Endothelial cell of umbilical vein (primary cell): Measurements from ENCODE around the gene BTBD10. TPM values are rescaled to one million over a fixed set of nuclear protein-coding genes. Genes with fewer than 3 reads are reported as not detected.

Experiments
- BruUV-seq: library from RNA; stranded (reverse); fragments of 400-500 nt; replicated peaks from 2 replicates; lab custom pipeline; 2021; lab: Mats Ljungman, UMichigan
- CTCF ChIA-PET: fragments of 300-600, 350-600 bp; sonication (Branson Sonifier 250); formaldehyde crosslinking; loops from one replicate; lab custom pipeline; 2021; ENCODE audit warnings: antibody characterized with exemption, inconsistent platforms; lab: Charles Lee
- POLR2A ChIA-PET: fragments of 300-600, 350-600 bp; sonication (Branson Sonifier 250); formaldehyde crosslinking; loops from one replicate; lab custom pipeline; 2021; ENCODE audit warnings: antibody characterized with exemption, inconsistent platforms; lab: Charles Lee
- DNase-seq: peaks from one replicate; pipeline ENCODE4 v3.0.0-alpha.2; 2011; ENCODE audit warnings: low read depth, low spot score
- FAIRE-seq: peaks from 2 replicates; lab custom pipeline; 2011; peaks lifted over from hg19 to GRCh38; lab: Jason Lieb, UNC
- H2AFZ ChIP-seq: 2 replicates; pipeline ENCODE4 v1.6.0; 2012; ENCODE audit warnings: low read depth, low read length, control low read depth, inconsistent platforms
- H3K27ac ChIP-seq: 2 replicates; pipeline ENCODE4 v1.5.1; 2011; ENCODE audit warnings: low read depth, mild to moderate bottlenecking, control low read depth, low read length, moderate library complexity; ENCODE audit not compliant: insufficient read depth
- H3K27me3 ChIP-seq, 2 experiments: 2 replicates each; pipeline versions ENCODE4 v1.6.0 to v1.6.1; 2011; ENCODE audit warnings: low read length in 2 of 2, mixed read lengths in 1 of 2; ENCODE audit not compliant: control insufficient read depth in 2 of 2, insufficient read depth in 2 of 2
- H3K36me3 ChIP-seq, 2 experiments: 2 replicates in 1 of 2; 3 replicates in 1 of 2; pipeline ENCODE4 v1.5.1; 2011; ENCODE audit warnings: low read length in 2 of 2, mild to moderate bottlenecking in 1 of 2, moderate library complexity in 1 of 2; ENCODE audit not compliant: control insufficient read depth in 2 of 2, insufficient read depth in 2 of 2; ENCODE audit errors: extremely low read depth in 1 of 2
- H3K4me1 ChIP-seq: 3 replicates; pipeline ENCODE4 v1.5.1; 2011; ENCODE audit warnings: mild to moderate bottlenecking, low read length; ENCODE audit not compliant: control insufficient read depth, insufficient read depth; ENCODE audit errors: extremely low read depth
- H3K4me2 ChIP-seq: 2 replicates; pipeline ENCODE4 v1.6.1; 2011; ENCODE audit warnings: low read length, control low read depth, mixed read lengths; ENCODE audit not compliant: insufficient read depth
- H3K4me3 ChIP-seq, 3 experiments: fragments of 200-600 bp in 1 of 3; sonication (generic), shearing (Covaris generic) in 1 of 3; replicated peaks in 1 of 3; 2 replicates each; pipeline ENCODE4 v1.5.1; 2011 to 2016; ENCODE audit warnings: control low read depth in 3 of 3, low read length in 3 of 3, mild to moderate bottlenecking in 2 of 3, inconsistent platforms in 1 of 3, low read depth in 1 of 3, moderate library complexity in 1 of 3; ENCODE audit not compliant: insufficient read depth in 1 of 3
- H3K79me2 ChIP-seq: 2 replicates; pipeline ENCODE4 v1.6.0; 2012; ENCODE audit warnings: low read length, inconsistent platforms; ENCODE audit not compliant: control insufficient read depth, insufficient read depth
- H3K9ac ChIP-seq: replicated peaks from 2 replicates; pipeline ENCODE3; 2011; ENCODE audit warnings: low read length, control low read depth; ENCODE audit not compliant: insufficient read depth; ENCODE audit errors: extremely low read depth
- H3K9me1 ChIP-seq: replicated peaks from 3 replicates; pipeline ENCODE4 v1.6.0; 2011; ENCODE audit warnings: mild to moderate bottlenecking, low read length; ENCODE audit not compliant: control insufficient read depth, insufficient read depth; ENCODE audit errors: extremely low read depth
- H3K9me3 ChIP-seq: replicated peaks from 2 replicates; pipeline ENCODE4 v1.5.1; 2012; ENCODE audit warnings: low read length, inconsistent platforms; ENCODE audit not compliant: control insufficient read depth, insufficient read depth
- H4K20me1 ChIP-seq: replicated peaks from 2 replicates; pipeline ENCODE3; 2011; ENCODE audit warnings: mild to moderate bottlenecking, low read length; ENCODE audit not compliant: control insufficient read depth, insufficient read depth; ENCODE audit errors: extremely low read depth
- CTCF ChIP-seq, 2 donors: IDR thresholded peaks; 1 replicate in 1 of 2; 2 replicates in 1 of 2; pipeline ENCODE4 v1.5.1; 2011; ENCODE audit warnings: low read length in 2 of 2, mild to moderate bottlenecking in 2 of 2, moderate library complexity in 2 of 2, control low read depth in 1 of 2, inconsistent platforms in 1 of 2, low read depth in 1 of 2; ENCODE audit not compliant: insufficient read depth in 1 of 2; ENCODE audit errors: extremely low read depth in 1 of 2
- EZH2 ChIP-seq: IDR thresholded peaks from 2 replicates; pipeline ENCODE4 v1.6.1; 2012; ENCODE audit warnings: borderline replicate concordance, low read depth, mild to moderate bottlenecking, moderate library complexity, low read length, inconsistent platforms; ENCODE audit not compliant: severe bottlenecking
- FOS ChIP-seq: IDR thresholded peaks from 2 replicates; pipeline ENCODE4 v1.6.1; 2011; ENCODE audit warnings: mild to moderate bottlenecking, low read length, moderate library complexity, borderline replicate concordance; ENCODE audit not compliant: insufficient read depth
- GATA2 ChIP-seq: IDR thresholded peaks from 2 replicates; pipeline ENCODE4 v1.7.0; 2011; ENCODE audit warnings: low read depth, mild to moderate bottlenecking, moderate library complexity, mixed read lengths, low read length; ENCODE audit not compliant: insufficient read length, insufficient read depth
- JUN ChIP-seq: IDR thresholded peaks from 2 replicates; pipeline ENCODE4 v1.6.1; 2011; ENCODE audit warnings: borderline replicate concordance, low read depth; ENCODE audit not compliant: insufficient read length, insufficient read depth
- MAX ChIP-seq: IDR thresholded peaks from 2 replicates; pipeline ENCODE4 v1.6.1; 2011; ENCODE audit not compliant: insufficient read depth, insufficient read length
- POLR2A ChIP-seq: IDR thresholded peaks from 2 replicates; pipeline ENCODE4 v1.6.1; 2012; ENCODE audit warnings: low read depth, mild to moderate bottlenecking, control low read depth, low read length
- POLR2AphosphoS5 ChIP-seq: IDR thresholded peaks from 2 replicates; pipeline ENCODE4 v1.6.1; 2012; ENCODE audit warnings: low read depth, mild to moderate bottlenecking, control low read depth, low read length, moderate library complexity; ENCODE audit not compliant: insufficient read depth
- dilution Hi-C: fragments of 300-500 bp; cut with MboI; formaldehyde crosslinking; loops from one replicate; pipeline ENCODE4 v1.15.0; 2019; ENCODE audit warnings: low sequenced_read_pairs; ENCODE audit not compliant: extremely low pct_ligation_motif_present
- intact Hi-C: fragments of 100-400 bp; cut with micrococcal nuclease; formaldehyde crosslinking; loops from one replicate; pipeline ENCODE4 v1.10.0; 2022
- polyA plus RNA-seq, 4 experiments: library from polyadenylated mRNA; depleted of rRNA in 3 of 4; stranded (reverse) in 3 of 4; unstranded in 1 of 4; fragments of >200 nt; gene quantifications; 2 replicates each; pipeline versions ENCODE4 v1.2.1 to v1.2.3, GENCODE V29; 2011 to 2012; ENCODE audit warnings: missing spikeins in 1 of 4
- total RNA-seq: library from RNA; stranded (reverse); gene quantifications from 2 replicates; pipeline ENCODE4 v1.2.3, GENCODE V29; 2021

BTBD10 gene
- total and polyA plus RNA-seq, 2 donors (not counting 3 experiments of a cell fraction or from before 2014, with no cell fraction given), result 31.7 to 49.6 TPM

- Histone ChIP-seq H3K27ac (no peak overlapping the region), H3K36me3 (no peaks in the 10 kb centered on the region), H3K4me1 (no peaks in the 10 kb centered on the region), H3K4me2 (no peak overlapping the region), H2AFZ (no peak overlapping the region), H4K20me1 (no peaks in the 10 kb centered on the region), H3K9me1 (no peaks in the 10 kb centered on the region), H3K27me3 (no peaks in the 10 kb centered on the region), H3K79me2 (no peaks in the 10 kb centered on the region), H3K4me3 (no peak overlapping the region), H3K9me3 (no peaks in the 10 kb centered on the region), H3K9ac (no peak overlapping the region)
- no TSS peak for BruUV-seq
- DNase-seq (no peak), FAIRE-seq (no peak)
- CTCF ChIA-PET, result interaction anchor here (0.8 to 2.7 kb wide), 4 partner anchors 10 to 21 kb away, joined by 3 to 18 read pairs (median 4); no protein-coding TSS in a partner anchor
- intact Hi-C loops (no loop called here), dilution Hi-C loops (no loop called here)
- POLR2A ChIA-PET, result no interaction called here
- TF ChIP-seq EZH2 (no peak), GATA2 (no peak), JUN (no peak), POLR2A (no peak), POLR2AphosphoS5 (no peak), FOS (peak; percentile 61), CTCF (IDR thresholded peaks at IDR 0.05; ENCODE audit: extremely low read depth in 1 of 2, insufficient read depth in 1 of 2, low read depth in 1 of 2, low read length in 2 of 2) (no peak), MAX (no peak)
These were observed 98.6 kb downstream of the BTBD10 start for GRCh38 chr11:13364388-13364787.
